Keratinocyte (primary cell): ENCODE data around the gene TTC4. TPM values are rescaled to one million over a fixed set of nuclear protein-coding genes. Genes with fewer than 3 reads are reported as not detected.

Experiments
- DNase-seq: peaks from one replicate; pipeline ENCODE4 v3.0.0-alpha.2; 2011; ENCODE audit warnings: low read depth, missing footprints, low spot score
- FAIRE-seq: peaks from 2 replicates; lab custom pipeline; 2011; peaks lifted over from hg19 to GRCh38; lab: Jason Lieb, UNC
- H2AFZ ChIP-seq: 2 replicates; pipeline ENCODE4 v1.6.0; 2012; ENCODE audit warnings: low read length, control low read depth, inconsistent platforms; ENCODE audit not compliant: control insufficient read depth
- H3K27ac ChIP-seq: 2 replicates; pipeline ENCODE4 v1.5.1; 2011; ENCODE audit warnings: low read length; ENCODE audit not compliant: control insufficient read depth, insufficient read depth
- H3K27me3 ChIP-seq: 3 replicates; pipeline ENCODE4 v1.6.0; 2011; ENCODE audit warnings: low read length; ENCODE audit not compliant: control insufficient read depth, insufficient read depth; ENCODE audit errors: extremely low read depth
- H3K36me3 ChIP-seq, 2 experiments: 2 replicates in 1 of 2; 3 replicates in 1 of 2; pipeline ENCODE4 v1.5.1; 2011; ENCODE audit warnings: low read length in 2 of 2, mild to moderate bottlenecking in 1 of 2; ENCODE audit not compliant: control insufficient read depth in 2 of 2, insufficient read depth in 2 of 2; ENCODE audit errors: extremely low read depth in 1 of 2
- H3K4me1 ChIP-seq: 3 replicates; pipeline ENCODE4 v1.5.1; 2011; ENCODE audit warnings: low read length; ENCODE audit not compliant: control insufficient read depth, insufficient read depth; ENCODE audit errors: extremely low read depth
- H3K4me2 ChIP-seq: 3 replicates; pipeline ENCODE4 v1.6.0; 2011; ENCODE audit warnings: low read depth, low read length; ENCODE audit not compliant: control insufficient read depth, insufficient read depth; ENCODE audit errors: extremely low read depth
- H3K4me3 ChIP-seq, 3 experiments: fragments of 200-600 bp in 1 of 3; sonication (generic) in 1 of 3; 2 replicates in 2 of 3; 3 replicates in 1 of 3; pipeline ENCODE4 v1.5.1; 2011 to 2016; ENCODE audit warnings: low read length in 3 of 3, mild to moderate bottlenecking in 3 of 3, control low read depth in 2 of 3, inconsistent platforms in 1 of 3, low read depth in 1 of 3, mixed read lengths in 1 of 3, mixed run types in 1 of 3, moderate library complexity in 1 of 3; ENCODE audit not compliant: control insufficient read depth in 2 of 3, insufficient read depth in 2 of 3; ENCODE audit errors: extremely low read depth in 1 of 3
- H3K79me2 ChIP-seq: 2 replicates; pipeline ENCODE4 v1.6.0; 2012; ENCODE audit warnings: low read length; ENCODE audit not compliant: control insufficient read depth, insufficient read depth
- H3K9ac ChIP-seq: 3 replicates; pipeline ENCODE4 v1.6.0; 2011; ENCODE audit warnings: low read length; ENCODE audit not compliant: control insufficient read depth, insufficient read depth; ENCODE audit errors: extremely low read depth
- H3K9me1 ChIP-seq: 3 replicates; pipeline ENCODE4 v1.6.0; 2011; ENCODE audit warnings: low read length; ENCODE audit not compliant: control insufficient read depth, insufficient read depth; ENCODE audit errors: extremely low read depth
- H3K9me3 ChIP-seq: 2 replicates; pipeline ENCODE4 v1.5.1; 2012; ENCODE audit warnings: low read depth, low read length; ENCODE audit not compliant: control insufficient read depth
- H4K20me1 ChIP-seq: 3 replicates; pipeline ENCODE4 v1.6.0; 2011; ENCODE audit warnings: low read length; ENCODE audit not compliant: control insufficient read depth, insufficient read depth; ENCODE audit errors: extremely low read depth
- CTCF ChIP-seq, 3 experiments: IDR thresholded peaks in 1 of 3; conservative IDR thresholded peaks in 1 of 3; optimal IDR thresholded peaks in 1 of 3; 2 replicates in 2 of 3; 3 replicates in 1 of 3; pipeline versions ENCODE3 to v1.5.1; 2011; ENCODE audit warnings: low read length in 3 of 3, mild to moderate bottlenecking in 3 of 3, moderate library complexity in 2 of 3, control low read depth in 1 of 3, inconsistent platforms in 1 of 3; ENCODE audit not compliant: insufficient read depth in 2 of 3; ENCODE audit errors: extremely low read depth in 1 of 3
- EZH2 ChIP-seq: IDR thresholded peaks from one replicate; pipeline ENCODE4 v1.6.1; 2012; ENCODE audit warnings: inconsistent platforms, mild to moderate bottlenecking, low read length, moderate library complexity
- dilution Hi-C: fragments of 300-500 bp; cut with MboI; formaldehyde crosslinking; loops from one replicate; pipeline ENCODE4 v1.7.0; 2020; ENCODE audit warnings: low sequenced_read_pairs; ENCODE audit not compliant: extremely low pct_ligation_motif_present
- polyA plus RNA-seq, 5 experiments: library from polyadenylated mRNA; depleted of rRNA in 3 of 5; stranded (reverse) in 3 of 5; stranded (forward) in 1 of 5; unstranded in 1 of 5; fragments of >200 nt; gene quantifications; 1 replicate in 1 of 5; 2 replicates in 3 of 5; 3 replicates in 1 of 5; pipeline versions ENCODE4 v1.2.1 to v1.2.3, GENCODE V29; 2011 to 2012; ENCODE audit warnings: missing spikeins in 2 of 5, low read depth in 1 of 5, low replicate concordance in 1 of 5

TTC4 gene
- polyA plus RNA-seq, 1 donor (not counting 4 experiments of a cell fraction or from before 2014, with no cell fraction given): 40.3 TPM

- Histone ChIP-seq H3K9ac (no peak overlapping the region), H3K27me3 (peaks cover 4% of the 10 kb centered on the region), H3K27ac (no peak overlapping the region), H3K4me2 (no peak overlapping the region), H2AFZ (no peak overlapping the region), H4K20me1 (no peaks in the 10 kb centered on the region), H3K9me1 (no peaks in the 10 kb centered on the region), H3K9me3 (no peaks in the 10 kb centered on the region), H3K79me2 (no peaks in the 10 kb centered on the region), H3K36me3 (no peaks in the 10 kb centered on the region), H3K4me1 (no peaks in the 10 kb centered on the region), H3K4me3 (no peak overlapping the region)
- TF ChIP-seq EZH2 (no peak), CTCF (optimal IDR thresholded peaks at IDR 0.05 in 1 of 3, IDR thresholded peaks at IDR 0.05 in 1 of 3, conservative IDR thresholded peaks at IDR 0.05 in 1 of 3; ENCODE audit: extremely low read depth in 1 of 3, insufficient read depth in 2 of 3, low read length in 3 of 3) (no peak)
- FAIRE-seq (no peak), DNase-seq (no peak)
- dilution Hi-C loops: no loop called here
Observed at GRCh38 chr1:54681358-54681757, 34.3 kb upstream of the TTC4 start.

- peaks cover 4% of the 10 kb centered on the region for H3K27me3 ChIP-seq
- DNase-seq (no peak), FAIRE-seq (no peak)
- no peak overlapping the region for H3K4me3 ChIP-seq
- no peak overlapping the region for H3K9ac ChIP-seq
- no peaks in the 10 kb centered on the region for H3K36me3 ChIP-seq
- no peak overlapping the region for H3K4me2 ChIP-seq
- dilution Hi-C loops: no loop called here
- H4K20me1 ChIP-seq: no peaks in the 10 kb centered on the region
- H3K27ac ChIP-seq: no peak overlapping the region
- H3K9me1 ChIP-seq: no peaks in the 10 kb centered on the region
- no peaks in the 10 kb centered on the region for H3K4me1 ChIP-seq
- H3K79me2 ChIP-seq: no peaks in the 10 kb centered on the region
- no peak overlapping the region for H2AFZ ChIP-seq
- no peaks in the 10 kb centered on the region for H3K9me3 ChIP-seq
- no peak for TF ChIP-seq EZH2
- TF ChIP-seq CTCF (optimal IDR thresholded peaks at IDR 0.05 in 1 of 3, IDR thresholded peaks at IDR 0.05 in 1 of 3, conservative IDR thresholded peaks at IDR 0.05 in 1 of 3; ENCODE audit: extremely low read depth in 1 of 3, insufficient read depth in 2 of 3, low read length in 3 of 3): no peak
Observed at GRCh38 chr1:54683453-54683852, 32.2 kb upstream of the TTC4 start.
